Measurements from ENCODE around the gene SNX7. TPM values are rescaled to one million over a fixed set of nuclear protein-coding genes. Genes with fewer than 3 reads are reported as not detected.

SNX7 gene
- total RNA-seq, 1 experiment from 2014 or later = 18.8 TPM

DNA sequence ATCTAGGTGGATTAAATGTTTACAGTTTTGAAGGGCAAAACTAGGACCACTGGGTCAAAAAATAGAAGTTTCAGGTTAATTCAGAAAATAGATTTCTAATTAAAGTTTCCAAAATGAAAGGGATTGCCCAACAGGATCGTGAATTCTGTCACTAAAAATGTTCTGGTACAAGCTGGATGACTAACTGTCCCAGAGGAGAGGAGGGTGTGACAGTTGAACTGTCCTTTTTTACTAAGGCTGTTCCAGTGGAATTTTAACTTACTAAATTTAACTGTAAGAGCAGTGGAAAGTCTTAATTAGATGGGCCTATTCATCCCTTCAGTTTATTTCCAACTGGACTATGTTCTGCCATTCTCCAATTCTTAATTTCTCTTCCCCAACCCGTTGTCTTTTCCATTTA lies 7.2 kb downstream of the SNX7 start:
- Histone ChIP-seq H2AFZ (ENCODE audit: low read depth, low read length, poor library complexity, severe bottlenecking) (no peak overlapping the region), H3K4me2 (ENCODE audit: low read length) (no peak overlapping the region), H3K79me2 (ENCODE audit: insufficient read depth, low read length) (no peaks in the 10 kb centered on the region), H3K9ac (ENCODE audit: low read length) (no peak overlapping the region), H3K4me3 (replicated peaks in 1 of 2; ENCODE audit: low read depth in 1 of 2, low read length in 2 of 2) (no peak overlapping the region), H3K4me1 (ENCODE audit: control insufficient read depth in 1 of 2, insufficient read depth in 2 of 2, low read length in 2 of 2) (no peaks in the 10 kb centered on the region), H3K9me2 (ENCODE audit: insufficient read depth) (no peaks in the 10 kb centered on the region), H3K27me3 (ENCODE audit: insufficient read depth, low read length) (no peaks in the 10 kb centered on the region), H3K27ac (ENCODE audit: low read depth, low read length) (no peak overlapping the region), H3K9me3 (ENCODE audit: control insufficient read depth in 1 of 2, insufficient read depth in 1 of 2, low read depth in 1 of 2, low read length in 2 of 2) (no peaks in the 10 kb centered on the region), H3K36me3 (ENCODE audit: control insufficient read depth in 1 of 2, insufficient read depth in 2 of 2, low read length in 2 of 2) (no peaks in the 10 kb centered on the region), H4K20me1 (ENCODE audit: insufficient read depth) (no peaks in the 10 kb centered on the region)
- no peak for DNase-seq (ENCODE audit: low read depth, low spot score)
- ChIA-PET CTCF (no interaction called here), POLR2A (no interaction called here), RAD21 (ENCODE audit: low non-redundant PET in 1 of 2, low total read pairs in 2 of 2, uncharacterized antibody in 2 of 2, unreplicated experiment in 2 of 2) (no interaction called here)
- ATAC-seq = no peak
- TF ChIP-seq ELF1 (IDR thresholded peaks at IDR 0.05; ENCODE audit: borderline replicate concordance, low read depth) = no peak
- no peak for TF ChIP-seq SIN3A (IDR thresholded peaks at IDR 0.05; ENCODE audit: low read depth)
- TF ChIP-seq FOSL1 (IDR thresholded peaks at IDR 0.05; ENCODE audit: low read depth) = no peak
- BruUV-seq (replicated peaks) = no TSS peak
- intact Hi-C loops (cut with micrococcal nuclease) = no loop called here

DNA sequence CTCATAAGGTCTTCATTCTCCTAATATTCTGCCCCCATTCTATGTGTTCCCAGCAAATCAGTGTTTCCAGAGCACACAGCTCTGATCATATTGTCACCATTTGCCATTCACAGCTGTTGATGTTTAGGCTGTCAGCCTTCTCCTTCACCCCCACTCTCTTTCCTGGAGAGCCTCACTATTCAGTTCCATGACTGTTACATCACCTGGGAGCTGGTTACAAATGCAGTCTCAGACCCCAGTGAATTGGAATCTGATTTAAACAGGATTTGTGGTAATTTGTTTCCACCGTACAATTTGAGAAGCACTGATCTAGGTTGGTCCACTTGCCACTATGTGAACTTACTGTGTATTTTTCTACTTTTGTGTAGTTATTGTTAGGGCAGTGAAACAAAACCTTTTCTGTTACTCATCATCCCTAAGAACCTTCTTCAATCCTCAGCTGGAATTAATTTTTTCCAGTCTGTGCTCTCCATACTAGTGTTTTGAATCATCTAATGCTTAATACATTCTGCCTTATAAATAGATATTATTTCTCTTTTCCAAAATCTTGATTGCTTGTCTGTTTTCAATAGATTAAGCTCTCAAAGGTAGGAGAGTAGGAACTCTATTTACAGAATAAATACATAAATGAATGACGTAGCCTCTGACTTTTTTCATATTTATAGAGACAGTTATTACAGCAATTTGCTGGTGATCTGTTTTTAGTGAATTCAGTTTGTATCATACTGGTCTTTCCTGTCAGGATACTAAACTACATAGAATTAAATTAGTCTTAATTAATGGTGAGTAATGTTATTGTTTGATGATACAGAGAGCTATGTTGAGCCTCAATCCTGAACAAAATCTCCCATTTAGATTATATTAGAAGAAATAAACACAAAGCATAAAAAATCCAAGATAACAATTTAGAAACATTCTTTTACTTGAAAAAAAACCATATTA lies 8.1 kb downstream of the SNX7 start:
- H3K9me2 ChIP-seq (ENCODE audit: insufficient read depth) = no peaks in the 10 kb centered on the region
- no peak for ATAC-seq
- no peaks in the 10 kb centered on the region for H3K36me3 ChIP-seq (ENCODE audit: control insufficient read depth in 1 of 2, insufficient read depth in 2 of 2, low read length in 2 of 2)
- no peak overlapping the region for H2AFZ ChIP-seq (ENCODE audit: low read depth, low read length, poor library complexity, severe bottlenecking)
- ChIA-PET CTCF (no interaction called here), POLR2A (no interaction called here), RAD21 (ENCODE audit: low non-redundant PET in 1 of 2, low total read pairs in 2 of 2, uncharacterized antibody in 2 of 2, unreplicated experiment in 2 of 2) (no interaction called here)
- H3K9ac ChIP-seq (ENCODE audit: low read length) = no peak overlapping the region
- TF ChIP-seq, protein P1, sequence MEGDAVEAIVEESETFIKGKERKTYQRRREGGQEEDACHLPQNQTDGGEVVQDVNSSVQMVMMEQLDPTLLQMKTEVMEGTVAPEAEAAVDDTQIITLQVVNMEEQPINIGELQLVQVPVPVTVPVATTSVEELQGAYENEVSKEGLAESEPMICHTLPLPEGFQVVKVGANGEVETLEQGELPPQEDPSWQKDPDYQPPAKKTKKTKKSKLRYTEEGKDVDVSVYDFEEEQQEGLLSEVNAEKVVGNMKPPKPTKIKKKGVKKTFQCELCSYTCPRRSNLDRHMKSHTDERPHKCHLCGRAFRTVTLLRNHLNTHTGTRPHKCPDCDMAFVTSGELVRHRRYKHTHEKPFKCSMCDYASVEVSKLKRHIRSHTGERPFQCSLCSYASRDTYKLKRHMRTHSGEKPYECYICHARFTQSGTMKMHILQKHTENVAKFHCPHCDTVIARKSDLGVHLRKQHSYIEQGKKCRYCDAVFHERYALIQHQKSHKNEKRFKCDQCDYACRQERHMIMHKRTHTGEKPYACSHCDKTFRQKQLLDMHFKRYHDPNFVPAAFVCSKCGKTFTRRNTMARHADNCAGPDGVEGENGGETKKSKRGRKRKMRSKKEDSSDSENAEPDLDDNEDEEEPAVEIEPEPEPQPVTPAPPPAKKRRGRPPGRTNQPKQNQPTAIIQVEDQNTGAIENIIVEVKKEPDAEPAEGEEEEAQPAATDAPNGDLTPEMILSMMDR (IDR thresholded peaks at IDR 0.05 in 2 of 3, conservative IDR thresholded peaks at IDR 0.05 in 1 of 3; ENCODE audit: borderline replicate concordance in 1 of 3, insufficient read depth in 1 of 3, low read depth in 2 of 3, low read length in 2 of 3) = no peak
- TF ChIP-seq, protein P2, sequence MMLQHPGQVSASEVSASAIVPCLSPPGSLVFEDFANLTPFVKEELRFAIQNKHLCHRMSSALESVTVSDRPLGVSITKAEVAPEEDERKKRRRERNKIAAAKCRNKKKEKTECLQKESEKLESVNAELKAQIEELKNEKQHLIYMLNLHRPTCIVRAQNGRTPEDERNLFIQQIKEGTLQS (IDR thresholded peaks at IDR 0.05) = no peak
- TF ChIP-seq SIN3A (IDR thresholded peaks at IDR 0.05; ENCODE audit: low read depth) (no peak), POLR2AphosphoS5 (IDR thresholded peaks at IDR 0.05; ENCODE audit: low read depth, low read length) (no peak), ZNF274 (IDR thresholded peaks at IDR 0.05; ENCODE audit: low read depth, low read length) (no peak), EGR1 (IDR thresholded peaks at IDR 0.05; ENCODE audit: low read depth) (no peak), CEBPB (IDR thresholded peaks at IDR 0.05; ENCODE audit: low read depth) (no peak), EZH2 (IDR thresholded peaks at IDR 0.05) (no peak), EZH2phosphoT487 (IDR thresholded peaks at IDR 0.05; ENCODE audit: borderline replicate concordance) (no peak), YY1 (IDR thresholded peaks at IDR 0.05; ENCODE audit: extremely low read depth, insufficient replicate concordance, low read depth, low read length) (no peak), POLR2A (IDR thresholded peaks at IDR 0.05; ENCODE audit: borderline replicate concordance, extremely low read depth, insufficient read depth, insufficient read length) (no peak)
- TF ChIP-seq, protein P3, sequence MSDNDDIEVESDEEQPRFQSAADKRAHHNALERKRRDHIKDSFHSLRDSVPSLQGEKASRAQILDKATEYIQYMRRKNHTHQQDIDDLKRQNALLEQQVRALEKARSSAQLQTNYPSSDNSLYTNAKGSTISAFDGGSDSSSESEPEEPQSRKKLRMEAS (IDR thresholded peaks at IDR 0.05) = no peak
- BruUV-seq (replicated peaks) = no TSS peak
- H3K79me2 ChIP-seq (ENCODE audit: insufficient read depth, low read length) = no peaks in the 10 kb centered on the region
- H4K20me1 ChIP-seq (ENCODE audit: insufficient read depth) = no peaks in the 10 kb centered on the region
- no peaks in the 10 kb centered on the region for H3K4me1 ChIP-seq (ENCODE audit: control insufficient read depth in 1 of 2, insufficient read depth in 2 of 2, low read length in 2 of 2)
- no peaks in the 10 kb centered on the region for H3K9me3 ChIP-seq (ENCODE audit: control insufficient read depth in 1 of 2, insufficient read depth in 1 of 2, low read depth in 1 of 2, low read length in 2 of 2)
- H3K4me2 ChIP-seq (ENCODE audit: low read length) = no peak overlapping the region
- H3K27me3 ChIP-seq (ENCODE audit: insufficient read depth, low read length) = no peaks in the 10 kb centered on the region
- intact Hi-C loops (cut with micrococcal nuclease) = no loop called here
- DNase-seq (ENCODE audit: low read depth, low spot score) = no peak
- no peak overlapping the region for H3K27ac ChIP-seq (ENCODE audit: low read depth, low read length)
- H3K4me3 ChIP-seq (replicated peaks in 1 of 2; ENCODE audit: low read depth in 1 of 2, low read length in 2 of 2) = no peak overlapping the region

Measured in HCT116 (cell line).